Gastrocnemius medialis (tissue), 4 donors: Measurements from ENCODE around the gene DKKL1.

Source experiments
- CTCF ChIP-seq, 5 experiments: fragments of 450-650 bp in 3 of 5; fragments of 200-600 bp in 2 of 5; sonication (generic) in 2 of 5; IDR thresholded peaks in 4 of 5; conservative IDR thresholded peaks in 1 of 5; 1 replicate in 4 of 5; 2 replicates in 1 of 5; pipeline ENCODE4 v1.5.1; 2016 to 2019; ENCODE audit warnings: antibody characterized with exemption in 5 of 5, mild to moderate bottlenecking in 3 of 5, moderate library complexity in 3 of 5
- POLR2A ChIP-seq, 2 donors: fragments of 450-650 bp; IDR thresholded peaks; one replicate each; pipeline ENCODE4 v1.6.1; 2017; ENCODE audit warnings: antibody characterized with exemption in 2 of 2, mild to moderate bottlenecking in 2 of 2, moderate library complexity in 2 of 2

- TF ChIP-seq POLR2A (IDR thresholded peaks at IDR 0.05) (no peak), CTCF (IDR thresholded peaks at IDR 0.05 in 4 of 5, conservative IDR thresholded peaks at IDR 0.05 in 1 of 5) (no peak)
Measured at GRCh38 chr19:49316284-49316683, 47.4 kb upstream of the DKKL1 start.
